WERI-Rb-1 (cell line): Measurements from ENCODE around the gene MAP2K2.

Source experiments
- DNase-seq: peaks from one replicate; pipeline ENCODE4 v3.0.0-alpha.2; 2020
- H3K27ac ChIP-seq: fragments of 250-450 bp; sonication (Bioruptor Pico); 2 replicates; pipeline ENCODE4 v1.5.1; 2020; ENCODE audit warnings: mild to moderate bottlenecking, moderate library complexity
- H3K27me3 ChIP-seq: fragments of 250-450 bp; sonication (Bioruptor Pico); 2 replicates; pipeline ENCODE4 v1.5.1; 2021; ENCODE audit warnings: mild to moderate bottlenecking, low read depth, moderate library complexity; ENCODE audit not compliant: insufficient read depth, severe bottlenecking
- H3K36me3 ChIP-seq: fragments of 250-450 bp; sonication (Bioruptor Pico); 2 replicates; pipeline ENCODE4 v1.5.1; 2020; ENCODE audit warnings: mild to moderate bottlenecking, moderate library complexity
- H3K4me3 ChIP-seq: 2 replicates; pipeline ENCODE4 v1.5.1; 2011; ENCODE audit warnings: low read depth, mild to moderate bottlenecking, control low read depth, low read length
- H3K9me3 ChIP-seq: fragments of 250-450 bp; sonication (Bioruptor Pico); 2 replicates; pipeline ENCODE4 v1.5.1; 2021; ENCODE audit warnings: mild to moderate bottlenecking, moderate library complexity; ENCODE audit not compliant: severe bottlenecking
- TF ChIP-seq, protein P1 (sequence below): IDR thresholded peaks from 2 replicates; pipeline ENCODE4 v1.5.1; 2011; ENCODE audit warnings: low read depth, mild to moderate bottlenecking, control low read depth, inconsistent platforms, low read length

The MAP2K2 gene

GRCh38 chr19:4071610-4072009, 52.3 kb downstream of the MAP2K2 start:
- Histone ChIP-seq H3K9me3 (no peaks in the 10 kb centered on the region), H3K36me3 (no peaks in the 10 kb centered on the region), H3K27ac (no peak overlapping the region), H3K27me3 (no peaks in the 10 kb centered on the region), H3K4me3 (no peak overlapping the region)
- TF ChIP-seq, protein P1, sequence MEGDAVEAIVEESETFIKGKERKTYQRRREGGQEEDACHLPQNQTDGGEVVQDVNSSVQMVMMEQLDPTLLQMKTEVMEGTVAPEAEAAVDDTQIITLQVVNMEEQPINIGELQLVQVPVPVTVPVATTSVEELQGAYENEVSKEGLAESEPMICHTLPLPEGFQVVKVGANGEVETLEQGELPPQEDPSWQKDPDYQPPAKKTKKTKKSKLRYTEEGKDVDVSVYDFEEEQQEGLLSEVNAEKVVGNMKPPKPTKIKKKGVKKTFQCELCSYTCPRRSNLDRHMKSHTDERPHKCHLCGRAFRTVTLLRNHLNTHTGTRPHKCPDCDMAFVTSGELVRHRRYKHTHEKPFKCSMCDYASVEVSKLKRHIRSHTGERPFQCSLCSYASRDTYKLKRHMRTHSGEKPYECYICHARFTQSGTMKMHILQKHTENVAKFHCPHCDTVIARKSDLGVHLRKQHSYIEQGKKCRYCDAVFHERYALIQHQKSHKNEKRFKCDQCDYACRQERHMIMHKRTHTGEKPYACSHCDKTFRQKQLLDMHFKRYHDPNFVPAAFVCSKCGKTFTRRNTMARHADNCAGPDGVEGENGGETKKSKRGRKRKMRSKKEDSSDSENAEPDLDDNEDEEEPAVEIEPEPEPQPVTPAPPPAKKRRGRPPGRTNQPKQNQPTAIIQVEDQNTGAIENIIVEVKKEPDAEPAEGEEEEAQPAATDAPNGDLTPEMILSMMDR: no peak
- DNase-seq: no peak

GRCh38 chr19:4069331-4069959, 54.5 kb downstream of the MAP2K2 start:
- TF ChIP-seq, protein P1: no peak
- no peaks in the 10 kb centered on the region for H3K27me3 ChIP-seq
- no peak overlapping the region for H3K27ac ChIP-seq
- DNase-seq: no peak
- H3K4me3 ChIP-seq: no peak overlapping the region
- H3K9me3 ChIP-seq: no peaks in the 10 kb centered on the region
- peaks cover 4% of the 10 kb centered on the region; the same call in 1 of the 2 replicates for H3K36me3 ChIP-seq

DNA sequence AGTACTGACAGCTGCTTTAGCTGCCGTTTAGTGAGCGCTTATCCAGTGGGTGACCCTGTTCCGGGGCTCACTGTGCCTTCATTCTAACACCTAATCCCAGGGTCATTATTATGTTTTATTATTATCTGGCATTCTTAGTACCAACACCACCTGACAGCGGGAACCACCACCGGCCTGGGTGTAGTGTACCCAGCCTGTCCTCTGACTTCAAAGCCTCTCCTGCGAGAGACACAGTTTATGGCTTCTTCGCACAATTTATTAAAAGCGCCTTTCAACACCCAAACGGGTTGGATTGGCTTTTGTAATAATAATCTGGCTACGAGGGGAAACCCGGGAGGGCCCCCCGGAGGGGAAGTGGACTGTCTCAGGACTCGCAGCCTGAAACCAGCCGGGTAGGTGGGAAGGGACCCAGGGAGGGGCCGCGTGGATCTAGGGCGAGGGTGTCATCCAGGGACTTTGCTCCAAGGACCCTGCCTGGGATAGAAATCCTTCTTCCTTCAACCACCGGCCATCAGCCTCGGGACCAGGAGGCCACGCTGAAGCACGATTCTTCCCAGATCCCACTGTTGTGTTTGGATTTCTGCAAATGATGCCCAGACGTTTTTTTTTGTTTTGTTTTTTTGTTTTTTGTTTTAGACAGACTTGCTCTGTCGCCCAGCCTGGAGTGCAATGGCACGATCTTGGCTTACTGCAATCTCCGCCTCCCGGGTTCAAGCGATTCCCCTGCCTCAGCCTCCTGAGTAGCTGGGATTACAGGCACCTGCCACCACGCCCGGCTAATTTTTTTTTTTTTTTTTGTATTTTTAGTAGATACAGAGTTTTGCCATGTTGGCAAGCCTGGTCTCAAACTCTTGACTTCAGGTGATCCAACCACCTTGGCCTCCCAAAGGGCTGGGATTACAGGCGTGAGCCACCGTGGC, 55.6 kb downstream of the MAP2K2 start:
- H3K27ac ChIP-seq: peak overlapping the region; percentile 11
- TF ChIP-seq, protein P1: no peak
- no peaks in the 10 kb centered on the region for H3K27me3 ChIP-seq
- H3K4me3 ChIP-seq: peak overlapping the region; percentile 61
- no peaks in the 10 kb centered on the region for H3K9me3 ChIP-seq
- H3K36me3 ChIP-seq: peaks cover 9% of the 10 kb centered on the region
- DNase-seq: peak; percentile 26

DNA sequence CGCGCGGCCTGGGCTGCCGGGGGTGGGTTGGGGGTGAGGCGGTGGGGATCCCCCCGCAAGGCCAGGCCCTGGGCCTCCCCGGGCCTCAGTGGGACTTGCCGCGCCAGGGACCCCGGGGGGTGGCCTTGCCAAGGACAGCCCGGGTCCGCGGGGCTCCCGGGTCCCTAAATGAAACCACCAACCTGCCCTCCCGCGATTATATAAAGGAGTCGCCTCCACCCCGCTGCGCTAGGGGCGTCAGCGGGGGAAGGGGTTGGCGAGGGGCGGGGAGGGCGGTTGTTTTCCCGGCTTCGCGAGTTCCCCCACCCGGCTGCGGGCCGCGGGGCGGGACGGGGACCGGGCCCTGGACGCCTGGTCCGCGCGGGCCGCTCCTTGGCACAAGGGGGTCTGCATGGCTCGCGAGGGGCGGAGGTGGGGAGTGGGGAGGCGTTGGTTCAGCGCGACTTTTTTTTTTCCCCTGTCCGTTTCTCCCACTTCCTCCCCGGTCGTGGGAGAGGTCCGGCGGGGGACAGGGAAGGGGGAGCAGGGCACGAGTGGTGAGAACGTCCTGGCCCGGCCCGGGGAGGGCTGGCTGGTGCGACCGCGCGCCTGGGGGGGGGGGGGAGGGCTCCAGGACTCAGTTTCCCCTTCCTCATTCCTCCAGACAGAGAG, 56.4 kb downstream of the MAP2K2 start:
- Histone ChIP-seq H3K4me3 (peak overlapping the region; percentile 61), H3K27ac (peak overlapping the region; percentile 96), H3K27me3 (no peaks in the 10 kb centered on the region), H3K9me3 (no peaks in the 10 kb centered on the region), H3K36me3 (peaks cover 17% of the 10 kb centered on the region)
- TF ChIP-seq, protein P1: no peak
- DNase-seq: peak; percentile 49

- peak within 1 kb of the TSS; percentile 96 for H3K27ac ChIP-seq
- H3K4me3 ChIP-seq: peak within 1 kb of the TSS; percentile 85
- peaks cover 17% of the 10 kb centered on the region for H3K36me3 ChIP-seq
- no peaks in the 10 kb centered on the region for H3K9me3 ChIP-seq
- DNase-seq: peak; percentile 87
- TF ChIP-seq, protein P1: no peak
- no peaks in the 10 kb centered on the region for H3K27me3 ChIP-seq
Observed at GRCh38 chr19:4066682-4067395, 57.1 kb downstream of the MAP2K2 start, which contains the start of gene ZBTB7A. TSS of gene ZBTB7A (minus strand) at chr19:4066899. CDS start at chr19:4055232, 11,667 bp downstream.
